ENCODE results near the gene CCDC124. TPM values are rescaled to one million over a fixed set of nuclear protein-coding genes. Genes with fewer than 3 reads are reported as not detected.
"Not testable (repeated sequence)": the region's sequence is repeated elsewhere in the genome, so short reads cannot be mapped to it uniquely, and the experiment has no call there.

Gene CCDC124
- total and polyA plus RNA-seq, 4 donors = 35.5 to 146 (median 102) TPM

DNA sequence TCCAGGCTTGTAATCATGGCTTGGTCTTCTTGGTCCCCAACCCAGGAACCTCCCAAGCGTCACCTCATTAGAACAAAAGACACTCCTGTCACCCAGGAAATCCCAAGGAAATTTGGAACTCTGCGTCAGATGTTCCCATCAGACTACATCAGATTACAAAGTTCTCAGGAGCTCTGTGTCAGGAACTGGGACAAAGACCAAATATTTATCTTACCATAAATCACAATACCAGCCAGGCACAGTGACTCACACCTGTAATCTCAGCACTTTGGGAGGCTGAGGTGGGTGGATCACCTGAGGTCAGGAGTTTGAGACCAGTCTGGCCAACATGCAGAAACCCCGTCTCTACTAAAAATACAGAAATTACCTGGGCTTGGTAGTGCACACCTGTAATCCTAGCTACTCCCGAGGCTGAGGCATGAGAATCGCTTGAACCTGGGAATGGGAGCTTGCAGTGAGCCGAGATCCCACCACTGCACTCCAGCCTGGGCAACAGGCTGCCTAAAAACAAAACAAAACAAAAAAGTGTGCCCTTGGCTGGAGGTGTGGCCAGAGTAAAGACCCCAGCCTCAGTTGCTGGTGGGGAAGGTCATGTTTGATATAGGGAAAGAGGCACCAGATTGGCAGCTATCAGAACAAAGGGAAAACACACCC, 16.7 kb upstream of the CCDC124 start:
- H3K36me3 ChIP-seq (ENCODE audit: control insufficient read depth in 4 of 4, insufficient read depth in 4 of 4, low read length in 4 of 4) = no peaks in the 10 kb centered on the region
- no peak overlapping the region for H3K9ac ChIP-seq (ENCODE audit: insufficient read depth in 1 of 2, low read length in 2 of 2)
- no peaks in the 10 kb centered on the region for H3K27me3 ChIP-seq (ENCODE audit: control insufficient read depth in 3 of 3, insufficient read depth in 3 of 3, low read length in 2 of 3)
- no peak for DNase-seq
- no peak for ATAC-seq (ENCODE audit: insufficient read depth, low FRiP score)
- H3K9me3 ChIP-seq (ENCODE audit: control insufficient read depth in 4 of 4, insufficient read depth in 3 of 4, low read length in 3 of 4) = peaks cover 0 to 8% (median 3%) of the 10 kb centered on the region in 4 donors
- TF ChIP-seq, protein P1, sequence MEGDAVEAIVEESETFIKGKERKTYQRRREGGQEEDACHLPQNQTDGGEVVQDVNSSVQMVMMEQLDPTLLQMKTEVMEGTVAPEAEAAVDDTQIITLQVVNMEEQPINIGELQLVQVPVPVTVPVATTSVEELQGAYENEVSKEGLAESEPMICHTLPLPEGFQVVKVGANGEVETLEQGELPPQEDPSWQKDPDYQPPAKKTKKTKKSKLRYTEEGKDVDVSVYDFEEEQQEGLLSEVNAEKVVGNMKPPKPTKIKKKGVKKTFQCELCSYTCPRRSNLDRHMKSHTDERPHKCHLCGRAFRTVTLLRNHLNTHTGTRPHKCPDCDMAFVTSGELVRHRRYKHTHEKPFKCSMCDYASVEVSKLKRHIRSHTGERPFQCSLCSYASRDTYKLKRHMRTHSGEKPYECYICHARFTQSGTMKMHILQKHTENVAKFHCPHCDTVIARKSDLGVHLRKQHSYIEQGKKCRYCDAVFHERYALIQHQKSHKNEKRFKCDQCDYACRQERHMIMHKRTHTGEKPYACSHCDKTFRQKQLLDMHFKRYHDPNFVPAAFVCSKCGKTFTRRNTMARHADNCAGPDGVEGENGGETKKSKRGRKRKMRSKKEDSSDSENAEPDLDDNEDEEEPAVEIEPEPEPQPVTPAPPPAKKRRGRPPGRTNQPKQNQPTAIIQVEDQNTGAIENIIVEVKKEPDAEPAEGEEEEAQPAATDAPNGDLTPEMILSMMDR (IDR thresholded peaks at IDR 0.05; ENCODE audit: control extremely low read depth, extremely low read depth) = no peak
- 71 to 85% methylated on average over 6 of the region's 6 CpGs for WGBS, 2 donors
- no peaks in the 10 kb centered on the region for H3K4me1 ChIP-seq (ENCODE audit: control insufficient read depth in 5 of 5, insufficient read depth in 5 of 5, low read length in 5 of 5)
- H3K4me3 ChIP-seq = no peak overlapping the region
- H3K27ac ChIP-seq (ENCODE audit: low read depth in 1 of 2, low read length in 1 of 2) = no peak overlapping the region

DNA sequence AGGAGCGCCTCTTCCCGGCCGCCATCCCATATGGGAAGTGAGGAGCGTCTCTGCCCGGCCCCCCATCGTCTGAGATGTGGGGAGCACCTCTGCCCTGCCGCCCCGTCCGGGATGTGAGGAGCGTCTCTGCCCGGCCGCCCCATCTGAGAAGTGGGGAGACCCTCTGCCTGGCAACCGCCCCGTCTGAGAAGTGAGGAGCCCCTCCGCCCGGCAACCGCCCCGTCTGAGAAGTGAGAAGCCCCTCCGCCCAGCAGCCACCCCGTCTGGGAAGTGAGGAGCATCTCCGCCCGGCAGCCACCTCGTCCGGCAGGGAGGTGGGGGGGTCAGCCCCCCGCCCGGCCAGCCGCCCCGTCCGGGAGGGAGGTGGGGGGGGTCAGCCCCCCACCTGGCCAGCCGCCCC, 14.7 kb upstream of the CCDC124 start:
- not testable (repeated sequence) for H3K27ac ChIP-seq (ENCODE audit: low read depth in 1 of 2, low read length in 1 of 2); H3K36me3 ChIP-seq (ENCODE audit: control insufficient read depth in 4 of 4, insufficient read depth in 4 of 4, low read length in 4 of 4); ATAC-seq (ENCODE audit: insufficient read depth, low FRiP score); DNase-seq; H3K9ac ChIP-seq (ENCODE audit: insufficient read depth in 1 of 2, low read length in 2 of 2); H3K4me1 ChIP-seq (ENCODE audit: control insufficient read depth in 5 of 5, insufficient read depth in 5 of 5, low read length in 5 of 5); H3K27me3 ChIP-seq (ENCODE audit: control insufficient read depth in 3 of 3, insufficient read depth in 3 of 3, low read length in 2 of 3); H3K4me3 ChIP-seq; H3K9me3 ChIP-seq (ENCODE audit: control insufficient read depth in 4 of 4, insufficient read depth in 3 of 4, low read length in 3 of 4)
- 92 to 98% methylated on average over 12 to 24 of the region's 30 CpGs for WGBS, 2 donors

DNA sequence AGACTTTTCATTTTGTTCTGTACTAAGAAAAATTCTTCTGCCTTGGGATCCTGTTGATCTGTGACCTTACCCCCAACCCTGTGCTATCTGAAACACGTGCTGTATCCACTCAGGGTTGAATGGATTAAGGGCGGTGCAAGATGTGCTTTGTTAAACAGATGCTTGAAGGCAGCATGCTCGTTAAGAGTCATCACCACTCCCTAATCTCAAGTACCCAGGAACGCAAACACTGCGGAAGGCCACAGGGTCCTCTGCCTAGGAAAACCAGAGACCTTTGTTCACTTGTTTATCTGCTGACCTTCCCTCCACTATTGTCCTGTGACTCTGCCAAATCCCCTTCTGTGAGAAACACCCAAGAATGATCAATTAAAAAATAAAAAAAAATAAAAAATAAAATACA, 13.7 kb upstream of the CCDC124 start:
- not testable (repeated sequence) for H3K4me3 ChIP-seq; DNase-seq; H3K9me3 ChIP-seq (ENCODE audit: control insufficient read depth in 4 of 4, insufficient read depth in 3 of 4, low read length in 3 of 4); H3K9ac ChIP-seq (ENCODE audit: insufficient read depth in 1 of 2, low read length in 2 of 2); H3K4me1 ChIP-seq (ENCODE audit: control insufficient read depth in 5 of 5, insufficient read depth in 5 of 5, low read length in 5 of 5); H3K36me3 ChIP-seq (ENCODE audit: control insufficient read depth in 4 of 4, insufficient read depth in 4 of 4, low read length in 4 of 4); H3K27me3 ChIP-seq (ENCODE audit: control insufficient read depth in 3 of 3, insufficient read depth in 3 of 3, low read length in 2 of 3); H3K27ac ChIP-seq (ENCODE audit: low read depth in 1 of 2, low read length in 1 of 2); ATAC-seq (ENCODE audit: insufficient read depth, low FRiP score)
- WGBS, 2 donors = 59 to 77% methylated on average over 5 of the region's 5 CpGs

DNA sequence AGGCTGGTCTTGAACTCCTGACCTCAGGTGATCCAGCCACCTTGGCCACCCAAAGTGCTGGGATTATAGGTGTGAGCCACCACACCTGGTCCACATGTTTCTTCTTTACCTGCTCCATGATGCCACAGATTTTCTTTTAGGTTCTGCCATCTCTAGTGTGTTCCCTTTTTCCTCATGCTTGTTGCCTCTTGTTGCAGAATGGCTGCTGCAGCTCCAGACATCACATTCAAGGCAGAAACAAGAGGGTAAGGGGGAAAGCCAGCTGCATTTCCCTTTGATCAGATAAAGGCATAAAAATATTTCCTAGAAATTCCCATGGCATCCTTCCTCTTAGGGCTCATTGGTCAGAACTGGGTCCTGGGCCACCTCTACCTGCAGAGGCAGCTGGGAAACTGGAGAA, 12.3 kb upstream of the CCDC124 start:
- TF ChIP-seq, protein P1 (IDR thresholded peaks at IDR 0.05; ENCODE audit: control extremely low read depth, extremely low read depth) = no peak
- Histone ChIP-seq H3K4me1 (ENCODE audit: control insufficient read depth in 5 of 5, insufficient read depth in 5 of 5, low read length in 5 of 5) (no peaks in the 10 kb centered on the region), H3K27ac (ENCODE audit: low read depth in 1 of 2, low read length in 1 of 2) (no peak overlapping the region), H3K27me3 (ENCODE audit: control insufficient read depth in 3 of 3, insufficient read depth in 3 of 3, low read length in 2 of 3) (no peaks in the 10 kb centered on the region), H3K4me3 (no peak overlapping the region), H3K9me3 (ENCODE audit: control insufficient read depth in 4 of 4, insufficient read depth in 3 of 4, low read length in 3 of 4) (peaks cover 0 to 5% (median 0%) of the 10 kb centered on the region in 4 donors), H3K9ac (ENCODE audit: insufficient read depth in 1 of 2, low read length in 2 of 2) (no peak overlapping the region), H3K36me3 (ENCODE audit: control insufficient read depth in 4 of 4, insufficient read depth in 4 of 4, low read length in 4 of 4) (no peaks in the 10 kb centered on the region)
- DNase-seq (no peak), ATAC-seq (ENCODE audit: insufficient read depth, low FRiP score) (no peak)

All from lung (tissue), 12 donors.